ENCODE measurements around the gene TMC6. TPM values are rescaled to one million over a fixed set of nuclear protein-coding genes. Genes with fewer than 3 reads are reported as not detected.
"Not testable (repeated sequence)": the region's sequence is repeated elsewhere in the genome, so short reads cannot be mapped to it uniquely, and the experiment has no call there.

Gene TMC6
- total RNA-seq, 4 donors from 2014 or later, result 0.27 to 4.9 (median 2.6) TPM

DNA sequence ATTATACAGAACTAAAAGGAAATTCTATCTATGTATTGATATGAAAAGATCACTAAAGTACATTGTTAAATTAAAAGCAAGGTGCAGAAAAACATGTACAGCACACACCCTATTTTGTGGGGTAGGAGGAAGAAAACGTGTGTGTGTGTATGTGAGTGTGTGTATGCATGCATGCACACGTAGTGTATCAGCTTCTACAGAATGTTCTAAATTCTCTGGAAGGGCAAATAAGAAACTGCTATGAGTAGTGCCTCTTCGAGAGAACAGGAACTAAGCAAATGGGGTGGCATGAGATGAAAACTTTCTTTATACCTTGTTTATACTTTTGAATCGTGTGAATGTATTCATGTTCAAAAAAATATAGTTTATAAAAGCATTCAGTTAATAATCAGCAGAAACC is 58.9 kb downstream of the TMC6 start:
- DNase-seq, result no peak

DNA sequence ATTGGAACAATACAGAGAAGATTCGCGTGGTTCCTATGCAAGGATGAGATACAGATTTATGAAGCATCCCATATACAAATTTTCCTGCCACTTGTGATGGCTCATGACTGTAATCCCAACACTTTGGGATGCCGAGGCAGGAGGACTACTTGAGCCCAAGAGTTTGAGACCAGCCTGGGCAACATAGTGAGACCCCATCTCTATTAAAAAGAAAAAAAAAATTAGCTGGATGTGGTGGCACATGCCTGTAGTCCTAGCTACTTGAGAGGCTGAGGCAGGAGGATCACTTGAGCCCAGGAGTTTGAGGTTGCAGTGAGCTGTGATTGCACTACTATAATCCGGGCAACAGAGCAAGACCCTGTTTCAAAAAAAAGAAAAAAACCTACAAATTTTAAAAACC is 61.6 kb downstream of the TMC6 start:
- H3K27ac ChIP-seq; intact Hi-C loops (cut with DNase I; ENCODE audit: low total_unique reads); DNase-seq; H3K9me3 ChIP-seq; H3K4me3 ChIP-seq; ATAC-seq; H3K27me3 ChIP-seq; in situ Hi-C loops (cut with MboI; ENCODE audit: low sequenced_read_pairs in 4 of 4): not testable (repeated sequence)
- Histone ChIP-seq H3K4me1 (peaks cover 11 to 15% of the 10 kb centered on the region in 2 donors), H3K36me3 (peaks cover 0 to 55% of the 10 kb centered on the region in 2 donors)

More for the DNA sequence above, 58.9 kb downstream of the TMC6 start:
- intact Hi-C loops (cut with DNase I; ENCODE audit: low total_unique reads) (no loop called here), in situ Hi-C loops (cut with MboI; ENCODE audit: low sequenced_read_pairs in 4 of 4) (no loop called here)
- Histone ChIP-seq H3K27ac (no peak overlapping the region), H3K4me1 (peaks cover 0 to 4% of the 10 kb centered on the region in 2 donors), H3K4me3 (no peak overlapping the region), H3K36me3 (peaks cover 0 to 80% of the 10 kb centered on the region in 2 donors), H3K9me3 (no peaks in the 10 kb centered on the region), H3K27me3 (no peaks in the 10 kb centered on the region)
- no peak for TF ChIP-seq POLR2A (IDR thresholded peaks at IDR 0.05)
- TF ChIP-seq, protein P1, sequence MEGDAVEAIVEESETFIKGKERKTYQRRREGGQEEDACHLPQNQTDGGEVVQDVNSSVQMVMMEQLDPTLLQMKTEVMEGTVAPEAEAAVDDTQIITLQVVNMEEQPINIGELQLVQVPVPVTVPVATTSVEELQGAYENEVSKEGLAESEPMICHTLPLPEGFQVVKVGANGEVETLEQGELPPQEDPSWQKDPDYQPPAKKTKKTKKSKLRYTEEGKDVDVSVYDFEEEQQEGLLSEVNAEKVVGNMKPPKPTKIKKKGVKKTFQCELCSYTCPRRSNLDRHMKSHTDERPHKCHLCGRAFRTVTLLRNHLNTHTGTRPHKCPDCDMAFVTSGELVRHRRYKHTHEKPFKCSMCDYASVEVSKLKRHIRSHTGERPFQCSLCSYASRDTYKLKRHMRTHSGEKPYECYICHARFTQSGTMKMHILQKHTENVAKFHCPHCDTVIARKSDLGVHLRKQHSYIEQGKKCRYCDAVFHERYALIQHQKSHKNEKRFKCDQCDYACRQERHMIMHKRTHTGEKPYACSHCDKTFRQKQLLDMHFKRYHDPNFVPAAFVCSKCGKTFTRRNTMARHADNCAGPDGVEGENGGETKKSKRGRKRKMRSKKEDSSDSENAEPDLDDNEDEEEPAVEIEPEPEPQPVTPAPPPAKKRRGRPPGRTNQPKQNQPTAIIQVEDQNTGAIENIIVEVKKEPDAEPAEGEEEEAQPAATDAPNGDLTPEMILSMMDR (IDR thresholded peaks at IDR 0.05 in 4 of 5, conservative IDR thresholded peaks at IDR 0.05 in 1 of 5), result no peak
- no peak for ATAC-seq

DNA sequence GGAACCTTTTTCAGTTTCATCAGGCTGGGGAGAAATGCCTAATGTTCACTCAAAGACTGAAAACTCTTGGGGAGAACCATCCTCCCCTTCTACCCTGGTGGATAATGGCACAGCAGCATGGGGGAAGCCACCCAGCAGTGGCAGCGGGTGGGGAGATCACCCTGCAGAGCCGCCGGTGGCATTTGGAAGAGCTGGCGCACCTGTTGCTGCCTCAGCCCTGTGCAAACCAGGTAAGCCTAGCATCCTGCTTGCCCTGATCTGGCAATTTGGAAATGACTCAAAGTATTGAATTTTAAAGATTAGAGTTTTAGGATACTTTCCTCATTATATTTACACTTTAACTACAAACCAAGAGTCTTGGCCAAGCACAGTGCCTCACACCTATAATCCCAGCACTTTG is 63.8 kb downstream of the TMC6 start:
- Histone ChIP-seq H3K4me3 (no peak overlapping the region), H3K27me3 (no peaks in the 10 kb centered on the region), H3K9me3 (no peaks in the 10 kb centered on the region), H3K36me3 (peaks cover 0 to 34% of the 10 kb centered on the region in 2 donors), H3K27ac (no peak overlapping the region), H3K4me1 (peaks cover 33 to 35% of the 10 kb centered on the region in 2 donors)
- ATAC-seq (no peak), DNase-seq (no peak)
- in situ Hi-C loops (cut with MboI; ENCODE audit: low sequenced_read_pairs in 4 of 4) (no loop called here), intact Hi-C loops (cut with DNase I; ENCODE audit: low total_unique reads) (no loop called here)
- TF ChIP-seq POLR2A (IDR thresholded peaks at IDR 0.05), result no peak
- TF ChIP-seq, protein P1 (IDR thresholded peaks at IDR 0.05 in 4 of 5, conservative IDR thresholded peaks at IDR 0.05 in 1 of 5), result no peak

DNA sequence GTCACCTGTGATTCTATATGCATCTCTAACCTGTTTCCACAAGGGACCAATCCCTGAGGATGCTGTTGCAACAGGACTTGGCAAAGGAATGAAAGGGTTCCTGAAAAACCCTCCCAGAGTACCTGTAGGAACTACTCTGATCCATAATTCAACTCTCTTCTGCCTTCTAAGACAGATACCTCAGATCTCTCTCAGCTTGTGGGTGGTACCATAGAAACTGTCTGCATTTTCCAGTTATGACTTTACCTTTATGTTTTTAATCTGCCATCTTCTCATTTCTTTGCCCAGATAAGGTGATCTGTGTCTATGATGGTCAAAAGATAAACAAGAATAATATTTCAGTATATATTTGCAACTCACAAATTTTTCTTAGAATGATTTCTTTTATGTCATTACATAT is 65.1 kb downstream of the TMC6 start:
- in situ Hi-C loops (cut with MboI; ENCODE audit: low sequenced_read_pairs in 4 of 4) (no loop called here), intact Hi-C loops (cut with DNase I; ENCODE audit: low total_unique reads) (no loop called here)

DNA sequence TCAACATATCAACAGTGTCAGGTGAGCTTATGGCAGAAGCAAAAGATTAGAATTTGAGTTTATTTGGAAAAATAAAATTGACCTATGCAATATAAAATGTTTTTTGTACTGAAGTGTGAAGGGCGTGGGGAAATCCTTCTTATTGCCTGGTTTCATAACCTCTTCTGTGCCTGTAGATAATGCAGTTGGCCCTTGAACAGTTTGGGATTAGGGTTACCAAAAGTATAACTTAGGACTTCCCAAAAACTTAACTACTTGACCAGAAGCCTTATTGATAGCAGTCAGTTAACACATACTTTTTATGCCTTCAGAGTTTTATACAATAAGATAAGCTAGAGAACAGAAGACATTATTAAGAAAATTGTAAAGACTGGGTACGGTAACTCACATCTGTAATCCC is 66.0 kb downstream of the TMC6 start:
- TF ChIP-seq POLR2A (IDR thresholded peaks at IDR 0.05), result no peak
- TF ChIP-seq, protein P1 (IDR thresholded peaks at IDR 0.05 in 4 of 5, conservative IDR thresholded peaks at IDR 0.05 in 1 of 5), result no peak
- H3K36me3 ChIP-seq, result peaks cover 0 to 13% of the 10 kb centered on the region in 2 donors
- no peak for ATAC-seq

More for the DNA sequence above, 65.1 kb downstream of the TMC6 start:
- TF ChIP-seq, protein P1 (IDR thresholded peaks at IDR 0.05 in 4 of 5, conservative IDR thresholded peaks at IDR 0.05 in 1 of 5), result no peak
- no peak for TF ChIP-seq POLR2A (IDR thresholded peaks at IDR 0.05)
- Histone ChIP-seq H3K27ac (no peak overlapping the region), H3K4me3 (no peak overlapping the region), H3K36me3 (peaks cover 0 to 22% of the 10 kb centered on the region in 2 donors), H3K9me3 (no peaks in the 10 kb centered on the region), H3K27me3 (no peaks in the 10 kb centered on the region), H3K4me1 (peaks cover 45 to 48% of the 10 kb centered on the region in 2 donors)
- ATAC-seq (no peak), DNase-seq (no peak)

More for the DNA sequence above, 66.0 kb downstream of the TMC6 start:
- no peaks in the 10 kb centered on the region for H3K9me3 ChIP-seq
- H3K4me1 ChIP-seq, result peaks cover 54 to 57% of the 10 kb centered on the region in 2 donors
- DNase-seq, result no peak
- intact Hi-C loops (cut with DNase I; ENCODE audit: low total_unique reads), result no loop called here
- no peaks in the 10 kb centered on the region for H3K27me3 ChIP-seq
- no peak overlapping the region for H3K4me3 ChIP-seq
- no peak overlapping the region for H3K27ac ChIP-seq
- in situ Hi-C loops (cut with MboI; ENCODE audit: low sequenced_read_pairs in 4 of 4), result no loop called here

Other genes with a start within 250 kb of the TMC6 start
- gene TNRC6C, start 170.1 kb downstream of the TMC6 start, total RNA-seq, result 1 to 10 TPM; 4.7 to 9.0 (median 7.6) TPM
- gene TMC8, start 2.0 kb upstream of the TMC6 start, total RNA-seq, result 1 to 10 TPM in 1 of 4 donors, under 1 TPM in 2, not detected in 1; 0.18 to 1.6 (median 0.65) TPM
- not detected for gene C17orf99, start 17.6 kb upstream of the TMC6 start, total RNA-seq
- 100 to 1,000 TPM; 104 to 218 (median 163) TPM for gene SYNGR2, start 39.8 kb upstream of the TMC6 start, total RNA-seq
- 1 to 10 TPM in 1 of 4 donors, under 1 TPM in 3; 0.22 to 2.1 (median 0.60) TPM for gene TK1, start 58.3 kb upstream of the TMC6 start, total RNA-seq
- 10 to 100 TPM; 11.7 to 14.3 (median 12.1) TPM for gene AFMID, start 58.6 kb upstream of the TMC6 start, total RNA-seq
- gene BIRC5, start 85.5 kb upstream of the TMC6 start, total RNA-seq, result 1 to 10 TPM in 1 of 4 donors, under 1 TPM in 1, not detected in 2; 0.44 to 3.3 TPM
- not detected for gene TMEM235, start 102.9 kb upstream of the TMC6 start, total RNA-seq
- 10 to 100 TPM in 3 of 4 donors, 1 to 10 TPM in 1; 4.5 to 44.2 (median 16.4) TPM for gene SOCS3, start 231.3 kb upstream of the TMC6 start, total RNA-seq
- gene PGS1, start 249.9 kb upstream of the TMC6 start, total RNA-seq, result 10 to 100 TPM; 16.6 to 30.0 (median 21.8) TPM